SJCRH30 (cell line): ENCODE measurements around the gene APOM. TPM values are rescaled to one million over a fixed set of nuclear protein-coding genes. Genes with fewer than 3 reads are reported as not detected.

Experiments used
- DNase-seq, 2 experiments: peaks; one replicate each; pipeline ENCODE4 v3.0.0-alpha.2; 2015 to 2020
- H3K27ac ChIP-seq: fragments of 250-450 bp; sonication (Bioruptor Pico); 2 replicates; pipeline ENCODE4 v1.5.1; 2020; ENCODE audit warnings: mild to moderate bottlenecking, moderate library complexity
- H3K27me3 ChIP-seq: fragments of 250-450 bp; sonication (Bioruptor Pico); 2 replicates; pipeline ENCODE4 v1.5.1; 2020; ENCODE audit warnings: mild to moderate bottlenecking, moderate library complexity
- H3K36me3 ChIP-seq: fragments of 250-450 bp; sonication (Bioruptor Pico); 2 replicates; pipeline ENCODE4 v1.5.1; 2020; ENCODE audit warnings: mild to moderate bottlenecking, moderate library complexity
- H3K4me1 ChIP-seq: fragments of 250-450 bp; sonication (Bioruptor Pico); 2 replicates; pipeline ENCODE4 v1.5.1; 2020; ENCODE audit warnings: mild to moderate bottlenecking, moderate library complexity
- H3K4me3 ChIP-seq: fragments of 250-450 bp; sonication (Bioruptor Pico); 2 replicates; pipeline ENCODE4 v1.5.1; 2020; ENCODE audit warnings: mild to moderate bottlenecking, moderate library complexity
- H3K9me3 ChIP-seq: fragments of 250-450 bp; sonication (Bioruptor Pico); replicated peaks from 2 replicates; pipeline ENCODE4 v1.5.1; 2020; ENCODE audit warnings: mild to moderate bottlenecking, moderate library complexity
- total RNA-seq: library from RNA; depleted of rRNA; stranded (reverse); fragments of >200 nt; shearing (Covaris generic); gene quantifications from 2 replicates; pipeline ENCODE4 v1.2.3, GENCODE V29; 2014

The APOM gene
- total RNA-seq, 1 experiment from 2014 or later: 1.8 TPM

- Histone ChIP-seq H3K4me1 (no peaks in the 10 kb centered on the region), H3K36me3 (peaks cover 81% of the 10 kb centered on the region), H3K27ac (no peak overlapping the region), H3K9me3 (no peaks in the 10 kb centered on the region), H3K4me3 (no peak overlapping the region), H3K27me3 (no peaks in the 10 kb centered on the region)
- no peak for DNase-seq
These were observed 16.2 kb upstream of the APOM start for GRCh38 chr6:31639449-31639861.

- no peaks in the 10 kb centered on the region for H3K4me1 ChIP-seq
- H3K4me3 ChIP-seq: no peak overlapping the region
- no peak overlapping the region for H3K27ac ChIP-seq
- H3K36me3 ChIP-seq: peaks cover 77% of the 10 kb centered on the region
- no peaks in the 10 kb centered on the region for H3K9me3 ChIP-seq
- DNase-seq: no peak
- H3K27me3 ChIP-seq: no peaks in the 10 kb centered on the region
These were observed 15.1 kb upstream of the APOM start for GRCh38 chr6:31640612-31641011.

- no peak overlapping the region for H3K27ac ChIP-seq
- no peaks in the 10 kb centered on the region for H3K9me3 ChIP-seq
- DNase-seq: no peak
- no peaks in the 10 kb centered on the region for H3K4me1 ChIP-seq
- H3K27me3 ChIP-seq: no peaks in the 10 kb centered on the region
- peaks cover 70% of the 10 kb centered on the region for H3K36me3 ChIP-seq
- H3K4me3 ChIP-seq: no peak overlapping the region
These were observed 14.3 kb upstream of the APOM start for GRCh38 chr6:31641370-31641769.

- no peaks in the 10 kb centered on the region for H3K4me1 ChIP-seq
- H3K27me3 ChIP-seq: no peaks in the 10 kb centered on the region
- peaks cover 66% of the 10 kb centered on the region for H3K36me3 ChIP-seq
- no peak overlapping the region for H3K27ac ChIP-seq
- H3K9me3 ChIP-seq: no peaks in the 10 kb centered on the region
- H3K4me3 ChIP-seq: no peak overlapping the region
- no peak for DNase-seq
These were observed 12.7 kb upstream of the APOM start for GRCh38 chr6:31642798-31643570.

- Histone ChIP-seq H3K9me3 (no peaks in the 10 kb centered on the region), H3K27me3 (no peaks in the 10 kb centered on the region), H3K36me3 (peaks cover 62% of the 10 kb centered on the region), H3K4me1 (no peaks in the 10 kb centered on the region), H3K4me3 (no peak overlapping the region), H3K27ac (no peak overlapping the region)
- no peak for DNase-seq
These were observed 11.8 kb upstream of the APOM start for GRCh38 chr6:31643818-31644454.

GRCh38 chr6:31645325-31645724 lies 10.4 kb upstream of the APOM start:
- Histone ChIP-seq H3K36me3 (peaks cover 53% of the 10 kb centered on the region), H3K27me3 (no peaks in the 10 kb centered on the region), H3K9me3 (no peaks in the 10 kb centered on the region), H3K4me1 (no peaks in the 10 kb centered on the region), H3K4me3 (no peak overlapping the region), H3K27ac (no peak overlapping the region)
- no peak for DNase-seq

- H3K4me3 ChIP-seq: peak overlapping the region; percentile 99
- H3K4me1 ChIP-seq: no peaks in the 10 kb centered on the region
- DNase-seq: no peak
- H3K9me3 ChIP-seq: no peaks in the 10 kb centered on the region
- H3K27ac ChIP-seq: peak overlapping the region; percentile 97
- H3K27me3 ChIP-seq: no peaks in the 10 kb centered on the region
- peaks cover 20% of the 10 kb centered on the region; the same call in 1 of the 2 replicates for H3K36me3 ChIP-seq
These were observed 4.0 kb upstream of the APOM start for GRCh38 chr6:31651602-31652191.

GRCh38 chr6:31652925-31653724 lies 2.6 kb upstream of the APOM start:
- peak in 1 of 2 experiments; percentile 90 for DNase-seq
- Histone ChIP-seq H3K4me1 (no peaks in the 10 kb centered on the region), H3K9me3 (no peaks in the 10 kb centered on the region), H3K4me3 (peak overlapping the region; percentile 99), H3K36me3 (peaks cover 13% of the 10 kb centered on the region; the same call in 1 of the 2 replicates), H3K27me3 (no peaks in the 10 kb centered on the region), H3K27ac (peak overlapping the region; percentile 97)

- Histone ChIP-seq H3K27me3 (no peaks in the 10 kb centered on the region), H3K4me1 (peaks cover 3% of the 10 kb centered on the region; the same call in 1 of the 2 replicates), H3K4me3 (no peak overlapping the region), H3K9me3 (no peaks in the 10 kb centered on the region), H3K36me3 (peaks cover 4% of the 10 kb centered on the region; the same call in 1 of the 2 replicates), H3K27ac (no peak overlapping the region)
- DNase-seq: no peak
These were observed 933 bp upstream of the APOM start for GRCh38 chr6:31654574-31655348.

GRCh38 chr6:31657406-31658157 lies 1.9 kb downstream of the APOM start:
- Histone ChIP-seq H3K4me1 (peaks cover 3% of the 10 kb centered on the region; the same call in 1 of the 2 replicates), H3K4me3 (no peak overlapping the region), H3K9me3 (no peaks in the 10 kb centered on the region), H3K36me3 (peaks cover 6% of the 10 kb centered on the region; the same call in 1 of the 2 replicates), H3K27ac (no peak overlapping the region), H3K27me3 (no peaks in the 10 kb centered on the region)
- no peak for DNase-seq

GRCh38 chr6:31658158-31658688 lies 2.5 kb downstream of the APOM start:
- H3K9me3 ChIP-seq: no peaks in the 10 kb centered on the region
- no peak overlapping the region for H3K4me3 ChIP-seq
- H3K4me1 ChIP-seq: peaks cover 3% of the 10 kb centered on the region; the same call in 1 of the 2 replicates
- no peak overlapping the region for H3K27ac ChIP-seq
- H3K36me3 ChIP-seq: peaks cover 7% of the 10 kb centered on the region; the same call in 1 of the 2 replicates
- H3K27me3 ChIP-seq: no peaks in the 10 kb centered on the region
- no peak for DNase-seq

- Histone ChIP-seq H3K36me3 (peaks cover 12% of the 10 kb centered on the region; the same call in 1 of the 2 replicates), H3K27me3 (no peaks in the 10 kb centered on the region), H3K4me1 (peaks cover 7% of the 10 kb centered on the region), H3K27ac (no peak overlapping the region), H3K4me3 (peak overlapping the region; percentile 72), H3K9me3 (no peaks in the 10 kb centered on the region)
- no peak for DNase-seq
These were observed 3.4 kb downstream of the APOM start for GRCh38 chr6:31658983-31659648.
